SK-N-SH treated with all-trans-retinoic acid at 6 μM for 48 hours (cell line): ENCODE results near the gene CNGA3.

Source experiments
- PPARA ChIP-seq: fragments of 250-450 bp; sonication (Bioruptor Pico); IDR thresholded peaks from 2 replicates; pipeline ENCODE4 v1.5.0; 2020; ENCODE audit warnings: mild to moderate bottlenecking, borderline replicate concordance
- RARB ChIP-seq: fragments of 250-450 bp; sonication (Bioruptor Pico); IDR thresholded peaks from 2 replicates; pipeline ENCODE4 v1.8.0; 2021; ENCODE audit warnings: mild to moderate bottlenecking, moderate library complexity
- ZFP3 ChIP-seq: fragments of 250-450 bp; sonication (Bioruptor Pico); IDR thresholded peaks from 2 replicates; pipeline ENCODE4 v1.5.0; 2020; ENCODE audit warnings: mild to moderate bottlenecking, moderate library complexity
- ZFP30 ChIP-seq: fragments of 450-650 bp; formaldehyde crosslinking; IDR thresholded peaks from 2 replicates; pipeline ENCODE4 v1.5.0; 2022; ENCODE audit warnings: mild to moderate bottlenecking, moderate library complexity
- ZNF8 ChIP-seq: fragments of 450-650 bp; formaldehyde crosslinking; IDR thresholded peaks from 2 replicates; pipeline ENCODE4 v1.5.0; 2020; ENCODE audit warnings: mild to moderate bottlenecking, moderate library complexity
- TF ChIP-seq, protein P1 (sequence below): fragments of 250-450 bp; sonication (Bioruptor Pico); IDR thresholded peaks from 2 replicates; pipeline ENCODE4 v1.8.0; 2021; ENCODE audit warnings: low read depth, mild to moderate bottlenecking, moderate library complexity, borderline replicate concordance

DNA sequence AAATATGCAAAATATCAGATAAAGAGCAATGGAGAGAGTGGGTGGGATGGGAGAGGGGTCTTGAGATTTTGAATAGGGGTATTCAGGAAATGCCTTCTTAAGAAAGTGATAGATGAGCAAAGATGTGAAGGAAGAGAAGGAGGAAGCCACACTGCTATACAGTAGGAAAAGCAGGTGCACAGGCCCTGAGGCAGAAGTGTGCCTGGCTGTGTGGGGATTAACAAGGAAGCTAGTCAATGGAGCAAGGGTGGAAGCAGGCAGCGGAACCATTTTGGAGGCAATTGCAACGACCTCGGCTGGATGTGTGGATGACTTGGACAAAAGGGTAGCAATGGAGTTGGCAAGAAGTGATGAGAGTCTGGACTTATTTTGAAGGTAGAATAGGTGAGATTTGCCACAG, 11.0 kb upstream of the CNGA3 start:
- TF ChIP-seq ZFP30 (CRISPR knock-in tag) (no peak), ZNF8 (CRISPR knock-in tag) (no peak), RARB (CRISPR knock-in tag) (no peak), ZFP3 (CRISPR knock-in tag) (no peak), PPARA (CRISPR knock-in tag) (no peak)
- TF ChIP-seq, protein P1, sequence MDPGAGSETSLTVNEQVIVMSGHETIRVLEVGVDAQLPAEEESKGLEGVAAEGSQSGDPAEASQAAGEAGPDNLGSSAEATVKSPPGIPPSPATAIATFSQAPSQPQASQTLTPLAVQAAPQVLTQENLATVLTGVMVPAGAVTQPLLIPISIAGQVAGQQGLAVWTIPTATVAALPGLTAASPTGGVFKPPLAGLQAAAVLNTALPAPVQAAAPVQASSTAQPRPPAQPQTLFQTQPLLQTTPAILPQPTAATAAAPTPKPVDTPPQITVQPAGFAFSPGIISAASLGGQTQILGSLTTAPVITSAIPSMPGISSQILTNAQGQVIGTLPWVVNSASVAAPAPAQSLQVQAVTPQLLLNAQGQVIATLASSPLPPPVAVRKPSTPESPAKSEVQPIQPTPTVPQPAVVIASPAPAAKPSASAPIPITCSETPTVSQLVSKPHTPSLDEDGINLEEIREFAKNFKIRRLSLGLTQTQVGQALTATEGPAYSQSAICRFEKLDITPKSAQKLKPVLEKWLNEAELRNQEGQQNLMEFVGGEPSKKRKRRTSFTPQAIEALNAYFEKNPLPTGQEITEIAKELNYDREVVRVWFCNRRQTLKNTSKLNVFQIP (CRISPR knock-in tag) = no peak
